Retinal pigment epithelial cell (primary cell): ENCODE data around the gene LDLRAD3.

Source experiments
- DNase-seq: peaks from one replicate; pipeline ENCODE4 v3.0.0-alpha.2; 2010; ENCODE audit warnings: low read depth
- H3K4me3 ChIP-seq: 2 replicates; pipeline ENCODE4 v1.5.1; 2011; ENCODE audit warnings: mild to moderate bottlenecking, low read length, control low read depth, moderate library complexity
- CTCF ChIP-seq: conservative IDR thresholded peaks from 2 replicates; pipeline ENCODE4 v1.5.1; 2011; ENCODE audit warnings: low read depth, low read length, control low read depth, inconsistent platforms

Gene LDLRAD3

DNA sequence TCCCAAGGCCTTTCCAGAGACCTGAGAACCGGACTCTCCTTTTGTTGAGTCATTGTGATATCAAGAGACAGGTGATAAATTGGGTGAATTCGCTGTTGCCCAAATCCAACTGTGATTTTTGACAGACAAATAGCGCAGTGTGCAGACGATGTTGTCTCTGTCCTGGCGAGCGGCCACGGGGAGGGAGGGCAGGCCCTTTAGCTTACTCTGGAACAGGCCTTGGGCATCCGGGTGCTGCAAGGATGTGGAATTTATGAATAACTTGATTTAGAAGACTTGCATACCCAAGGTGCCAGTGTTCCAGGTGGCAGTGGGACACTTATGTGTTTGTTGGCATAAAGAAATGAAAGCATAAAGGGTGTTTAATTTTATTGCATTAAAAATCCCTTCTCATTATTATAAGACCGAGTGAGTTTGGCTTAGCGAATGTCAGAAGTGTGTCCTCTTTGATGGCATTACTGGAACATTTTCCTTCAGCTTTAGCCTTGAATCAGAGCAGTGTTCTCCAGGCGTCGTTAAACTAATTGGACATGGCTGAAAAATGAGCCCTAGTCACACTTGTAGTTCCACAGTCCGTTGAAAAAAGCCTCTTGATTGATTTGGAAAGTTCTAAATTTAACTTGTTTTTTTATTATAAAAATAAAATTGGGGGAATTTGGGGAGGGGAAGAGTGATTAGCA, 9.4 kb downstream of the LDLRAD3 start:
- DNase-seq: no peak
- TF ChIP-seq CTCF: no peak
- no peak overlapping the region for H3K4me3 ChIP-seq

- no peak for TF ChIP-seq CTCF
These were observed 10.3 kb downstream of the LDLRAD3 start for GRCh38 chr11:35954205-35954604.

GRCh38 chr11:35955636-35956035, 11.8 kb downstream of the LDLRAD3 start:
- DNase-seq: no peak
- no peak for TF ChIP-seq CTCF
- no peak overlapping the region for H3K4me3 ChIP-seq

More at GRCh38 chr11:35954205-35954604, 10.3 kb downstream of the LDLRAD3 start:
- DNase-seq: no peak
- H3K4me3 ChIP-seq: no peak overlapping the region

GRCh38 chr11:35962369-35963138, 18.7 kb downstream of the LDLRAD3 start:
- DNase-seq: no peak
- no peak overlapping the region for H3K4me3 ChIP-seq

DNA sequence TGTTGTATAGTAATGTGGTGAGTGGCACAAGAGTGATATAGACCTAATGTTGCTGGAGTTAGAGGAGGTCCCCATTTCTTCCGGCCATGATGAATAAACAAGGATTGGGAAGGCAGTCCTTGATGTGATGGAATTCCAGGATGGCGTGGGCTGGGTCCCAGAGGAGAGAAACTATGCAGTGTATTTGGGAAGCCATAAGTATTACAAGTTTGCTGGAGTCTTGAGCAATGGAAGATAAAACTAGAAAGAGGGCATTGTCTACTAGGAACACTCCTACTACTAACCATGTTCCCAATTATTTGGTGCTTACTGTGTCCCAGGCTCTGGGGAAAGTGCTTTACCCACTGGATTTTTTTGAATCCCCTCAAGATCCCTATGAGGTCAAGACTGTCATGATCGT, 20.0 kb downstream of the LDLRAD3 start:
- no peak for DNase-seq
- no peak overlapping the region for H3K4me3 ChIP-seq
- no peak for TF ChIP-seq CTCF

More at GRCh38 chr11:35962369-35963138, 18.7 kb downstream of the LDLRAD3 start:
- no peak for TF ChIP-seq CTCF

GRCh38 chr11:35964841-35965240, 21.0 kb downstream of the LDLRAD3 start:
- TF ChIP-seq CTCF: no peak

GRCh38 chr11:35967042-35967441, 23.2 kb downstream of the LDLRAD3 start:
- no peak for TF ChIP-seq CTCF
- no peak overlapping the region for H3K4me3 ChIP-seq
- no peak for DNase-seq

More at GRCh38 chr11:35964841-35965240, 21.0 kb downstream of the LDLRAD3 start:
- H3K4me3 ChIP-seq: no peak overlapping the region
- no peak for DNase-seq
